DND-41 (cell line): Measurements from ENCODE around the gene DNER.
"Not testable (repeated sequence)": the region's sequence is repeated elsewhere in the genome, so short reads cannot be mapped to it uniquely, and the experiment has no call there.

ENCODE experiments used
- CTCF ChIP-seq: IDR thresholded peaks from 2 replicates; pipeline ENCODE4 v1.5.1; 2012; ENCODE audit warnings: borderline replicate concordance, low read length, moderate library complexity, mild to moderate bottlenecking; ENCODE audit not compliant: poor library complexity, severe bottlenecking; ENCODE audit errors: extremely low read depth
- EZH2 ChIP-seq: IDR thresholded peaks from 3 replicates; pipeline ENCODE4 v1.6.1; 2012; ENCODE audit warnings: borderline replicate concordance, low read depth, mild to moderate bottlenecking, moderate library complexity, low read length, inconsistent platforms; ENCODE audit not compliant: severe bottlenecking

GRCh38 chr2:229373311-229373710, 341.0 kb downstream of the DNER start:
- not testable (repeated sequence) for TF ChIP-seq EZH2, CTCF
